Motor neuron (in vitro differentiated cells): ENCODE data around the gene IAH1. TPM values are rescaled to one million over a fixed set of nuclear protein-coding genes. Genes with fewer than 3 reads are reported as not detected.

Source experiments
- ATAC-seq, 8 experiments: fragments of 200-7000 bp; cut with Tn5 transposase; replicated peaks in 6 of 8; 2 replicates each; pipeline ENCODE4 v1.8.0; 2021; ENCODE audit warnings: mild to moderate bottlenecking in 8 of 8, moderate library complexity in 8 of 8
- H3K27ac ChIP-seq, 2 donors: fragments of 250-450 bp; sonication (Bioruptor Pico); 2 replicates each; pipeline ENCODE4 v1.9.0; 2021; ENCODE audit warnings: antibody characterized with exemption in 2 of 2, mild to moderate bottlenecking in 2 of 2, moderate library complexity in 1 of 2
- H3K4me1 ChIP-seq, 2 donors: fragments of 250-450 bp; sonication (Bioruptor Pico); replicated peaks in 1 of 2; 2 replicates each; pipeline ENCODE4 v1.6.1; 2021; ENCODE audit warnings: antibody characterized with exemption in 2 of 2, mild to moderate bottlenecking in 2 of 2, moderate library complexity in 1 of 2
- H3K4me3 ChIP-seq, 5 donors: fragments of 250-450 bp; sonication (Bioruptor Pico); 2 replicates each; pipeline ENCODE4 v1.9.0; 2021; ENCODE audit warnings: antibody characterized with exemption in 5 of 5, mild to moderate bottlenecking in 5 of 5, moderate library complexity in 4 of 5
- WGBS, 10 experiments: fragments of 450-650 bp; shearing (Covaris generic); methylation state at CpG; one replicate each; pipeline ENCODE4 v1.0.0; 2022; 5-methylcytosine and 5-hydroxymethylcytosine counted together
- in situ Hi-C, 9 experiments: fragments of 400-800 bp; cut with MboI; loops; one replicate each; pipeline ENCODE4 v1.15.0; 2021; ENCODE audit warnings: low sequenced_read_pairs in 9 of 9, low pct_unique_long_range_greater_than_20kb in 2 of 9; ENCODE audit not compliant: unreplicated experiment in 9 of 9
- total RNA-seq, 8 experiments: library from RNA; unstranded; fragments of 300-600 nt; gene quantifications; 2 replicates each; pipeline versions ENCODE4 v1.2.3 to v1.2.4, GENCODE V29; 2022

The IAH1 gene
- total RNA-seq, 8 experiments from 2014 or later = 16.1 to 51.9 (median 33.8) TPM

DNA sequence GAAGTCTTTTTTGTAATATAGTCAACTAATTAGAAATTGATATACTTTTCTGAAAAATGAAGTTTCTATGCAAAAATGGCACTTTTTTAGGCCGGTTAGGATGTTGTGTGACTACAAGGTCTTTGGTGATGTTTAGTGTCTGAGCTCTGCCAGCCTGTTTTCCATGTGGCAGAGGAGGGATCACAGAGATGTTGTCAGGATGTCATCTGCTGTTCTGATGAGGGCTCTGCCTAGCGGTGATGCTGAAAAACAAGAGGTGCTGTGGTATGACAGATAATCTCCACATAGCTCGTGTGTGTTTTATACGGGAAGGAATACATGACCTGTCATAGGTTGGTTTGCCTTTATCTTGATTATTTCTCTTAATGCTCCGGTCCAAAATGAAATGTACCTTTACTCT, 12.0 kb upstream of the IAH1 start:
- in situ Hi-C loops = no loop called here
- no peak overlapping the region for H3K27ac ChIP-seq
- H3K4me1 ChIP-seq = peaks cover 2 to 7% of the 10 kb centered on the region in 2 donors
- 80 to 100% (median 94%) methylated on average over 1 to 5 of the region's 5 CpGs; no CpG with 5 or more reads in 1 of the 10 experiments for WGBS, 10 experiments
- ATAC-seq = peak in 3 of 8 experiments; percentile 16 to 35 (median 24)
- no peak overlapping the region for H3K4me3 ChIP-seq

DNA sequence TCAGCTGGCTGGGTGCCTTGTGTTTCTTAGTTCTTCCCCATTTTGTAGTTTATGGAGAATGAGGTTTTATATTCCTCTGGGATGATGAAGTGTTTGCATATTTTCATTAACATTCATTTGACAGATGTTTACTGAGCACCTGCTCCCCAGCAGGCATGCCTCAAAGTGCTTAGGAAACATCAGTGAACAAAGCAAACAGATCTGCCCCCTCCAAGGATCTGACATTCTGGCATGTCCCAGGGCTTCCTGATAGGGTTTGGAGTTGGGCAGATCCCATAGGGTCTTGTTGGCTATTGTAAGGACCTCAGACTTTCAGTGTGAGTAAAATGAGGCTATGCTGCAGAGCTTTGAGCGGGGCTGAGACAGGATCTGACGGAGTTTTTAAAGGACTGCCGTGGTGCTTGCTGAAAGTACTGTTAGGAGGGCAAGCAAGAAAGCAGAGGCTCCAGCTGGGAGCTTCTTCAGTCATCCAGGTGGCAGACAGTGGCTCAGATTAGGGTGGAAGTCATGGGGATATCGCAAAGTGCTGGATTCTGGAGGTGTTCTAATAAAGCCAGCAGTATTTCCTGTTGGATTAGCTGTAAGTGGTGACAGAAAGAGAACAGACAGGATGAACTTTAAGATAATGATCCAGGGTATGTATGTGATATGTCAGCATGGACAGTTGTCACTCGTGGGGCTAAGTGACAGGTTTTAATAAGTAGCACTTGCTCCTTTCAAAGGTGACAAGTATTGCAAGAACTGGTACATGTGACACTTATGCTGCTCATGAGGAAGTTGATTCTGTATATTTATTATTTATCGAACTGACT, 11.3 kb upstream of the IAH1 start:
- ATAC-seq = peak in 7 of 8 experiments; percentile 4 to 80 (median 43)
- H3K27ac ChIP-seq = no peak overlapping the region
- H3K4me1 ChIP-seq = peaks cover 2 to 7% of the 10 kb centered on the region in 2 donors
- WGBS, 10 experiments = 76 to 100% (median 89%) methylated on average over 1 to 6 of the region's 6 CpGs; no CpG with 5 or more reads in 2 of the 10 experiments
- no peak overlapping the region for H3K4me3 ChIP-seq
- in situ Hi-C loops = no loop called here

DNA sequence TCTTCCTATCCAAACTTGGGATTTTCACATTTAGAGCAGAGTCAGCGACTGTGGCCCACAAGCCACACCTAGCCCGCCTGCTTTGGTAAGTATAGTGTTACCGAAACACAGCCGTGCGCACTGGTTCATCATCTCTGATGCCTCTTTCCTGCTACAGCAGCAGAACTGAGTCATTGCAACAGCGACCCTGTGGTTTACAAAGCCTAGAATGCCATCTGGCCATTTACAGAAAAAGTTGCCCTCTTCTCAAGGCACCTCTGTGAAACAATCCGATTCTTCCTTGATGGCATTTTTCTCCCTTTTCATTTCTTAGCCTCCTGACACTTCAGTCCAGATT, 10.7 kb upstream of the IAH1 start:
- no peak overlapping the region for H3K4me3 ChIP-seq
- no peak overlapping the region for H3K27ac ChIP-seq
- ATAC-seq = no peak
- peaks cover 2 to 7% of the 10 kb centered on the region in 2 donors for H3K4me1 ChIP-seq
- in situ Hi-C loops = no loop called here
- 32 to 100% (median 79%) methylated on average over 2 to 6 of the region's 7 CpGs; no CpG with 5 or more reads in 3 of the 10 experiments for WGBS, 10 experiments

DNA sequence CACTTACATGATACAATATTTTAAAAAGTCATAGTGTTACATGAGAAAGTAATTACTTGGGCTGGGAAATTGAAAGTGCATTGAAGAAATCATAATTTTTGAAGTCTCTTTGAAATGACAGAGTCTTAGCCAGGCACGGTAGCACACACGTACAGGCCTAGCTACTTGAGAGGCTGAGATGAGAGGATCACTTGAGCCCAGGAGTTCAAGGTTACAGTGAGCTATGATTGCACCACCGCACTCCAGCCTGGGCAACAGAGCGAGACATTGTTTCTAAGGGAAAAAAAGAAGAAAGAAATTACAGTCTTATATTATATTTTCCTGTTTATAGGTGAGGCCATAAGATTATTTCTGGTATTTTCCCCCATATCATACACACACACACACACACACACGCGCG, 9.2 kb upstream of the IAH1 start:
- ATAC-seq = no peak
- Histone ChIP-seq H3K27ac (no peak overlapping the region), H3K4me3 (no peak overlapping the region), H3K4me1 (peaks cover 2 to 7% of the 10 kb centered on the region in 2 donors)
- 70 to 100% (median 88%) methylated on average over 2 to 7 of the region's 7 CpGs; no CpG with 5 or more reads in 1 of the 10 experiments for WGBS, 10 experiments
- in situ Hi-C loops = no loop called here

DNA sequence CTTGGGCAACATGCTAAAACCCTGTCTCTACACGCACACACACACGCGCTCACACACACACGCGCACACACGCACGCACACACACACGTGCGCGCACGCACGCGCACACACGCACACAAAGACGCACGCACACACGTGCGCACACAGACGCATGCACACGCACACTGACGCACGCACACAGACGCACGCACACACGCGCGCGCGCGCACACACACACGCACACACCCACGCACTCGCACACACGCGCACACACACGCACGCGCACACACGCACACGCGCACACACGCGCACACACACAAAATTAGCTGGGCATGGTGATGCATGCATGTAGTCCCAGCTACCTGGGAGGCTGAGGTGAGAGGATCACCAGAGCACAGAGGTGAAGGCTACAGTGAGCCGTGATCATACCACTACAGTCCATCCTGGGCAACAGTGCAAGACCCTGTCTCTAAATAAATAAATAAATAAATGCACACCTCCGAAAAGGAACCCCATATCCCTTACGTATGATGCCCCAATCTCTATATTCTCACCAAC, 8.1 kb upstream of the IAH1 start:
- H3K4me3 ChIP-seq = no peak overlapping the region
- WGBS, 10 experiments = 40 to 100% (median 97%) methylated on average over 1 to 16 of the region's 46 CpGs; no CpG with 5 or more reads in 2 of the 10 experiments
- ATAC-seq = no peak
- H3K4me1 ChIP-seq = peaks cover 2 to 7% of the 10 kb centered on the region in 2 donors
- in situ Hi-C loops = no loop called here
- no peak overlapping the region for H3K27ac ChIP-seq

DNA sequence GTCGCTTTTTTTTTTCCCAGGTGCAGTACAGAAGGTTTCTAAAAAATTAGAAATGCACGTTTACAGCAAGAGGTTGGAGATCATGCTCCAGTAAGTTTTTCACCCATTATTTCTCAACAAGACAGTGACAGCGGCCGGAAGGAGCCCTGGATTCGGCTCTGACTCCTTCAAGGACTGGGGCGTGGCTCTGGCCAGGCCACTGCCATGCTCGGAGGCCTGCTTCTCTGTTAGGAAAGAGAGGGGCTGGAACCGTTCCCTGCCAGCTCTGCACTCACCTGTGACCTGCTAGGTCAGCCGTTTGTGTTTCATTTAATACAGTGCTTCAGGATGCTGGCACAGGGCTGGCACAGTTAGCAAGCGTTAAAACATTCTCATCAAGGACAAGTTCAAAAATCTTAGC, 6.7 kb upstream of the IAH1 start:
- ATAC-seq = no peak
- WGBS, 10 experiments = 71 to 100% (median 82%) methylated on average over 1 to 10 of the region's 10 CpGs; no CpG with 5 or more reads in 1 of the 10 experiments
- Histone ChIP-seq H3K27ac (no peak overlapping the region), H3K4me3 (no peak overlapping the region), H3K4me1 (peaks cover 2 to 4% of the 10 kb centered on the region in 2 donors)
- in situ Hi-C loops = no loop called here

DNA sequence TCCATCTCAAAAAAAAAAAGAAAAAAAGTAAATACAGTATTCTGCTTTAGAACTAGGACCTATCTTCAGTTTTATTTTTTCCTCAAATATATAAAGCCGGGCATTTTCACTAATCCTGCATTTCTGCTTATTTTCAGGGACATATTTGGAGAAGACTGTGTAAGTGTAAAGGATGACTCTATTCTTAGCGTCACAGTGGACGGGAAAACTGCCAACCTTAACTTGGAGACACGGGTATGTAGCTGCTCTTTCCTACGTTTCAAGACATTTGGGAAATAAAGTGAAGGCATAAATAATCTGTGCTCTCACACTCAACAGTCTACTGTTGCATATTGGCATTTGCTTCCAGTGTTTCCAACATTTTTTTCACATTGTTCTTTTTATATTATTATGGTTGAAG, 3.1 kb upstream of the IAH1 start:
- H3K4me1 ChIP-seq = peaks cover 5 to 9% of the 10 kb centered on the region in 2 donors
- no peak overlapping the region for H3K4me3 ChIP-seq
- ATAC-seq = no peak
- no peak overlapping the region for H3K27ac ChIP-seq
- 82 to 100% (median 90%) methylated on average over 2 to 5 of the region's 5 CpGs; no CpG with 5 or more reads in 1 of the 10 experiments for WGBS, 10 experiments
- in situ Hi-C loops = no loop called here

DNA sequence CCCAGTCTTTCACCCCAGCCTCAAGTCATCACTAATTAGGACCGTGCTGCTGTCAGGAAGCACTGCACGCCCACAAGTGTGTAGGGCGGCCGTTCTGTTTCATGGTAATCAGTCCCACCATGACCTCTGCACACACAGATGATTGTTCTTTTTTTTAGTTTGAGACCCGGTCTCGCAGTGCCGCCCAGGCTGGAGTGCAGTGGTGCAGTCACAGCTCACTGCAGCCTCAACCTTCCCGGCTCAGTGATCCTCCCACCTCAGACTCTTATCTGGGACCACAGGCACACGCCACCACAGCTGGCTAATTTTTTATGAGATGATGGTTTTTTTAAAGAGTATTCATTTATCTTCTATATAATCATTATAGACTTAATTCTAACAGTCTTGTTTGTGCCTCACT, 1.8 kb upstream of the IAH1 start:
- ATAC-seq = no peak
- WGBS, 10 experiments = 76 to 100% (median 100%) methylated on average over 1 to 8 of the region's 9 CpGs; no CpG with 5 or more reads in 4 of the 10 experiments
- Histone ChIP-seq H3K4me1 (peaks cover 5 to 11% of the 10 kb centered on the region in 2 donors), H3K4me3 (no peak overlapping the region), H3K27ac (no peak overlapping the region)
- in situ Hi-C loops = no loop called here

DNA sequence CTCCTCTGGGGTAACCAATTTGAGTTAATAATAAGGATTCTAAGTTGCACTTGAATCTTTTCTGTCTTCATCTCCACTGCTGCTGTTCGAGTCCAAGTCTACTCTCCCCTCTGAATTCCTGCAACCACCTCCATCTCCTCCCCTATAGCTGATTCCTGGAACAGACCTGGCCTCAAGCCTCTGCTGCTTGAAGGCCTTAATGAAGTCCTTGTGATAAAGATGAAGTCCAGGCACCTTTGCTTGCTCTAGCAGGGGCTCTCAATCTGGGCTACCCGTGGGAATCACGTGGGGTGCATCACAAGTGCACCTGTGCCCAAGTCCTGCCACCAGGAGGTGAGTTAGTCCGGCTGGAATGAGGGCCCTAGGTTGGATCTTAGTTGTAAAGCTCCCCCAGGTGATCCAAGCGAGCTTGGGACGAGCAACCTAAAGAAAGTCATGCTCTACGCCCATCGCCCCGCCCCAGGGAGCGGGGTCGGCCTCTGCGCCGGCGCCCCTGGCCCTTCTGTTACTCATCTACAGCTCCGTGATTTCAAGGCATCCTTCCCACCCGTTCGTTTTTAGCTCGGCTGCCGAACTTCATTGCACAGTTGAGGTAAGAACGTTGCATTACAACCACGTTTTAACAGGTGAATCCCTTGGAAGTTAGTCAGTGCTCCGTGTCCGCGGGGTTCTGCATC, 905 bp upstream of the IAH1 start:
- in situ Hi-C loops = no loop called here
- peaks cover 5 to 11% of the 10 kb centered on the region in 2 donors for H3K4me1 ChIP-seq
- 26 to 100% (median 82%) methylated on average over 1 to 17 of the region's 24 CpGs for WGBS, 10 experiments
- H3K27ac ChIP-seq = no peak overlapping the region
- peak overlapping the region in 4 of 5 donors; percentile 56 to 93 (median 74) for H3K4me3 ChIP-seq
- ATAC-seq = no peak

DNA sequence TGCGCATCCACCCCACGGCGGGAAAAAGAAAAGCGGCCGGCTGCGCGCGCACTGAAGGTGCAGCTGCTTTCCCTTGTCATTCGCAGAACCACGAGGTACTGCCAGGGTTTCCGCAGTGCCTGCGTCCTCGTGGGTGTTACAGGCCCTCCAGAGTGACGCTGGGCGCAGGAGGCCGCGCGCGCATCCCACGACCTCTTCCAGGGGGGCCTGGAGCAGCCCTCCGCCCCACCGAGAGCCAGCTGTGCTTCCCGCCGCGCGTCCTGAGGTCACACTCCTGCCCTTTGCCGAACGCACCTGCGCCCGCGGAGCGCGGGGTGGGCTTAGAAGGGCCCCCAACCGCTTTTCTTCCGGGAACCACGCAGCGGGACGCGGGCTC, 378 bp upstream of the IAH1 start:
- WGBS, 10 experiments = 24 to 59% (median 34%) methylated on average over 6 to 24 of the region's 39 CpGs; no CpG with 5 or more reads in 7 of the 10 experiments
- H3K4me3 ChIP-seq = peak overlapping the region; percentile 42 to 93 (median 73)
- H3K4me1 ChIP-seq = peaks cover 5 to 11% of the 10 kb centered on the region in 2 donors
- H3K27ac ChIP-seq = peak overlapping the region; percentile 52 to 74
- in situ Hi-C loops = no loop called here
- ATAC-seq = peak in 7 of 8 experiments; percentile 3 to 66 (median 46)

DNA sequence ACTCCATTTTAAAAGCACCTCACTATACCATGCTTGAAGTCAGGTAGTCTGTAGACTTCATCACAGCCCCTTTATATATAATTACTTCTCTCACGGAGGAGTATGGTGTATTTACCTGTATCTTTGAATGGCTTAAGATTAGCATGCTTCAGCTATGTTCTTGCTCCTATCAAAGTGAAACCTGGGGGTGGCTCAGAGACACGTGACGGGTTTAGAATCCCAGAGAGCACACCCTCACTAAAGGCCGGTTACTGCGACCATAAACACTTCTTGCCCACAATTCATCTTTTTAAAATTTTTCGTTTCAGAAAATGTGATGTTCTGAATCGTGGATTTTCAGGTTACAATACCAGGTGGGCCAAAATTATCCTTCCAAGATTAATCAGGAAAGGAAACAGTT, 3.6 kb downstream of the IAH1 start:
- H3K4me3 ChIP-seq = no peak overlapping the region
- no peak overlapping the region for H3K27ac ChIP-seq
- in situ Hi-C loops = no loop called here
- WGBS, 10 experiments = 65 to 100% (median 89%) methylated on average over 1 to 7 of the region's 7 CpGs
- peaks cover 5 to 11% of the 10 kb centered on the region in 2 donors for H3K4me1 ChIP-seq
- no peak for ATAC-seq

DNA sequence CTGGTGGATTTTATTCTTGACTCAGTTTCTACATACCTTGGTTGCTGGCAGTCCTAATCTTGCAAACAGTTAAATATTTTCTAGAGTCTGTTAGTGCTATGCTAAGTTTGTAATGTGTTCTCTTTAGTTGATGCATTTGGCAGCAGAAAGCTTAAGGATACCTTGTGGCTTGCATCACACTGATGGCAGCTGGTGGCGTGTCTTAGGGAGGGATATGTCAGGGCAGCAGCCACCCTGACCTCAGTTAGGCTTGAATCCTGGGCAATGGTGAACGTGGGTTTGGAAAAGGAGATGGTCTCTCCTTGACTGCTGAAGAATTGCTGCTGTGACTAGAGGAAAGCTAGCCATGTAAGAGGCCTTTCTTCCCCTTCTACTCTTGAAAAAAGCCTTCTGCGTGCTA, 4.2 kb downstream of the IAH1 start:
- 80 to 100% (median 100%) methylated on average over 1 to 3 of the region's 3 CpGs; no CpG with 5 or more reads in 3 of the 10 experiments for WGBS, 10 experiments
- no peak for ATAC-seq
- H3K27ac ChIP-seq = no peak overlapping the region
- no peak overlapping the region for H3K4me3 ChIP-seq
- peaks cover 5 to 11% of the 10 kb centered on the region in 2 donors for H3K4me1 ChIP-seq
- in situ Hi-C loops = no loop called here

DNA sequence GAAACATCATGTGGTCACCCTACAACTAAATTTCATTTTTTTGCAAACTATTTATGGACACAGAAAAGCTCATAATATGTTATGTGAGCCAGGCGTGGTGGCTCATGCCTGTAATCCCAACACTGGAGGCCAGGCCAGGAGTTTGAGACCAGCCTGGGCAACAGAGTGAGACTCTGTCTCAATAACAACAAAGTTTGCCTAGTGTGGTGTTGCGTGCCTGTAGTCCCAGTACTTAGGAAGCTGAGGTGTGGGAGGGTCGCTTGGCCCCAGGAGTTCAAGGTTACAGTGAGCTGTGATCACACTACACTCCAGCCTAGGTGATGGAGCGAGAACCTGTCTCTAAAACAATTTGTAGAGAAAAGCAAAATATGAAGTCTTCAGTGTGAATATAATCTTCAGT, 5.8 kb downstream of the IAH1 start:
- no peak overlapping the region for H3K27ac ChIP-seq
- peaks cover 5 to 11% of the 10 kb centered on the region in 2 donors for H3K4me1 ChIP-seq
- H3K4me3 ChIP-seq = no peak overlapping the region
- WGBS, 10 experiments = 86 to 100% (median 90%) methylated on average over 1 to 2 of the region's 4 CpGs; no CpG with 5 or more reads in 3 of the 10 experiments
- in situ Hi-C loops = no loop called here
- no peak for ATAC-seq
